Activated CD4-positive, alpha-beta memory T cell treated with anti-CD3 and anti-CD28 coated beads for 36 hours (primary cell): ENCODE measurements around the gene SRPK3. TPM values are rescaled to one million over a fixed set of nuclear protein-coding genes. Genes with fewer than 3 reads are reported as not detected.

ENCODE experiments used
- CTCF ChIA-PET: fragments of 350-600 bp; sonication (Branson Sonifier 250); formaldehyde crosslinking; loops from one replicate; lab custom pipeline; 2021; ENCODE audit warnings: antibody characterized with exemption, inconsistent platforms; lab: Charles Lee
- POLR2A ChIA-PET: fragments of 350-600 bp; sonication (Branson Sonifier 250); formaldehyde crosslinking; loops from one replicate; lab custom pipeline; 2021; ENCODE audit warnings: antibody characterized with exemption; lab: Charles Lee
- DNase-seq: peaks from one replicate; pipeline ENCODE4 v3.0.0-alpha.2; 2020
- H3K27ac Mint-ChIP-seq: one replicate; pipeline ENCODE4 v1.8.0; 2021; ENCODE audit warnings: mixed read lengths
- H3K27me3 Mint-ChIP-seq: one replicate; pipeline ENCODE4 v1.8.0; 2021; ENCODE audit warnings: mixed read lengths
- H3K36me3 Mint-ChIP-seq: one replicate; pipeline ENCODE4 v1.8.0; 2021; ENCODE audit warnings: mixed read lengths
- H3K4me1 Mint-ChIP-seq: one replicate; pipeline ENCODE4 v1.8.0; 2021; ENCODE audit warnings: low read depth, mixed read lengths
- H3K4me3 Mint-ChIP-seq: one replicate; pipeline ENCODE4 v1.8.0; 2021; ENCODE audit warnings: mild to moderate bottlenecking, mixed read lengths
- H3K9me3 Mint-ChIP-seq: one replicate; pipeline ENCODE4 v1.8.0; 2021; ENCODE audit warnings: mixed read lengths
- intact Hi-C: fragments of 100-400 bp; cut with micrococcal nuclease; formaldehyde crosslinking; loops from one replicate; pipeline ENCODE4 v1.15.1; 2023
- total RNA-seq, 2 experiments: library from RNA; stranded (reverse); gene quantifications; one replicate each; pipeline ENCODE4 v1.2.3, GENCODE V29; 2021

Gene SRPK3
- total RNA-seq, 2 experiments from 2014 or later, result not detected

DNA sequence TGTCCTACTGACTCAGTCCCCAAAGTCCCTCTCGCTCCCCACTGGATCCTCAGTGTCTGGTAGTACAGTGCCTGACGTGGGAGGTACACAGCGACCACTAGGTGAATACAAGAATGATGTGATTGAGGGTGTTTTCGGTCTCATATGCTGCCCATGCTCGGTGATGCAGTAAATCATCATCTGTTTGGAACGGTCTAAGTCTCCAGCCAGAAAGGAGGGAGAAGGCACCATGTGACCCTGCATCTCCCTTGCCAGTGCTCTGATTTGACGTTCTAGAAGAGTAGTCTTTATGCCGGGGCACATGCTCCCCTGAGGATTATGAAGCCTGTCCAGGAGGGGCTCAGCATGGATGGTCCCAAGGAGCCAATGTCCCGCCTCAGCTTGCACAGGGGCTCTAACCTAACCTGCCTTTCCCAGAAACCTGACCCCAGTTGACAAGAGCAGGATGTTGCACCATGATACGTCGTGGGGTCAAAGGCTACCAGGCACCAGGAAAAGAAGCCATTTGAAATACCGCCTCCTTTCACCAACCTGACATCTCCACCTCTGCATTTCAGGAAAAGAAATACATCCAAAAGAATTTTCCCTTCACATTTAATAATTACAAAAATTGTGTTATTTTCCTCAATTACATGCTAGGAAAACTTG, 30.6 kb upstream of the SRPK3 start:
- Mint-ChIP-seq H3K27ac (no peak overlapping the region), H3K9me3 (no peaks in the 10 kb centered on the region), H3K4me1 (no peaks in the 10 kb centered on the region), H3K36me3 (no peaks in the 10 kb centered on the region), H3K27me3 (no peaks in the 10 kb centered on the region), H3K4me3 (no peak overlapping the region)
- intact Hi-C loops, result no loop called here
- POLR2A ChIA-PET, result no interaction called here
- no peak for DNase-seq
- CTCF ChIA-PET, result no interaction called here

DNA sequence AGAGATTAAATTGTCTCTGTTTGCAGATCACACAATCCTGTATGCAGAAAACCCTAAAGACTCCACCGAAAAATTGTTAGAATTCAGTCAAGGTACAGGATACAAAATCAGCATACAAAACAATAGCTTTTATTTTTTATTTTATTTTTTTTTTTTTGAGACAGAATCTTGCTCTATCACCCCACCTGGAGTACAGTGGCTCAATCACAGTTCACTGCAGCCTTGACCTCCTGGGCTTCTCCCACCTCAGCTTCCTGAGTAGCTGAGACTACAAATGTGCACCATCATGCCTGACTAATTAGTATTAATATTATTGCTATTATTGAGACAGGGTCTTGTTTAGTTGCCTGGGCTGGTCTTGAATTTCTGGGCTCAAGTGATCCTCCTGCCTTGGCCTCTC, 25.7 kb upstream of the SRPK3 start:
- CTCF ChIA-PET, result no interaction called here
- Mint-ChIP-seq H3K4me1 (no peaks in the 10 kb centered on the region), H3K27me3 (no peaks in the 10 kb centered on the region), H3K9me3 (no peaks in the 10 kb centered on the region), H3K36me3 (no peaks in the 10 kb centered on the region), H3K4me3 (no peak overlapping the region), H3K27ac (no peak overlapping the region)
- intact Hi-C loops, result no loop called here
- no peak for DNase-seq
- POLR2A ChIA-PET, result interaction anchor here (0.6 kb wide), 1 partner anchor 190 kb away, joined by 3 read pairs; no protein-coding TSS in a partner anchor

DNA sequence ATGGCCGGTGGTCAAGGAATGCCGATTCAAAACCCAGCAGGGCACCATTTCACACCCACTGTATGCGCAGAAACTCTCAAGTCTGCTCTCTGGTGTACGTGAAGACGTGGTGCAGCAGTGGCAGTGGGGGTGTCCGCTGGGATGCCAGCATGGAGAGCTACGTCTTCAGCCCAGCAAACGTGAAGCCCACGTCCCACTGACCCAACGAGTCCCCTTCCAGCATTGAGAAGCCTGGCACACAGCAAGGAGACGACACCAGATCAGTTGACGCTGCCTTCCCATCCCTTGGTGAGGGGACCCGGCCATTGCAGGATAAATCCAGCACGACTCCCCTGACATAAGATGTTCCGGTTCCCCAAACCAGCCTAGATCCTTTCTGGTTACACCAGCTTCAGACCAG, 19.0 kb upstream of the SRPK3 start:
- H3K9me3 Mint-ChIP-seq, result no peaks in the 10 kb centered on the region
- DNase-seq, result no peak
- no peaks in the 10 kb centered on the region for H3K36me3 Mint-ChIP-seq
- intact Hi-C loops, result no loop called here
- CTCF ChIA-PET, result no interaction called here
- POLR2A ChIA-PET, result no interaction called here
- H3K4me1 Mint-ChIP-seq, result peaks cover 9% of the 10 kb centered on the region
- no peak overlapping the region for H3K4me3 Mint-ChIP-seq
- H3K27me3 Mint-ChIP-seq, result no peaks in the 10 kb centered on the region
- H3K27ac Mint-ChIP-seq, result no peak overlapping the region

DNA sequence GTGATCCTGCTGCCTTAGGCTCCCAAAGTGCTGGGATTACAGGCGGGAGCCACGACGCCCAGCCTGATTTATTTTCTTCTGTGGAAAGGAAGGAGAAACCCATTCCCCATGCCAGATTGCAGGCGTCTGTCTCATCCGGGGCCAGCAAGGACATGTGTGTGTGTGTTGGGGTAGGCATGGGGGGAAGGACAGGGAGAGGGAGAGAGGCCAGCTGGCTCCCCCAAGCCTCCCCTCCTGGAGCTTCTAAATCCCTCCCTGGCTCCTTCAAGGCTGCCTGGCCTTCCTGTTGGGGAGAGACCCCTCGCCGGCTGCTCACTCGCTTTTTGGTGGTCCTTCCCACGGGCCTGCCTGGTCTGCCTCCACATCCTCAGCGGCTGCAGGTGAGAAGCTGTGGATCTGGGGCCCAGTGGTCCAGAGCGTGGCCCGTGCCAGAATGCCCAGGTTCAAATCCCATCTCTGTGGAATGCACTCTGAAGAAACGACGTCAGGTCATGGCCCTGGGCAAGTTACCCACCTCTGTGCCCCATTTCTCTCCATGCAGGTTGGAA, 18.1 kb upstream of the SRPK3 start:
- H3K4me3 Mint-ChIP-seq, result no peak overlapping the region
- no peak overlapping the region for H3K27ac Mint-ChIP-seq
- H3K27me3 Mint-ChIP-seq, result no peaks in the 10 kb centered on the region
- no peaks in the 10 kb centered on the region for H3K36me3 Mint-ChIP-seq
- DNase-seq, result no peak
- peaks cover 9% of the 10 kb centered on the region for H3K4me1 Mint-ChIP-seq
- ChIA-PET POLR2A (no interaction called here), CTCF (interaction anchor here (1.0 to 2.1 kb wide), 5 partner anchors 27 to 191 kb away, joined by 3 to 24 read pairs (median 3); partner anchors contain the start of genes IDH3G and SSR4)
- no peaks in the 10 kb centered on the region for H3K9me3 Mint-ChIP-seq
- intact Hi-C loops, result no loop called here

DNA sequence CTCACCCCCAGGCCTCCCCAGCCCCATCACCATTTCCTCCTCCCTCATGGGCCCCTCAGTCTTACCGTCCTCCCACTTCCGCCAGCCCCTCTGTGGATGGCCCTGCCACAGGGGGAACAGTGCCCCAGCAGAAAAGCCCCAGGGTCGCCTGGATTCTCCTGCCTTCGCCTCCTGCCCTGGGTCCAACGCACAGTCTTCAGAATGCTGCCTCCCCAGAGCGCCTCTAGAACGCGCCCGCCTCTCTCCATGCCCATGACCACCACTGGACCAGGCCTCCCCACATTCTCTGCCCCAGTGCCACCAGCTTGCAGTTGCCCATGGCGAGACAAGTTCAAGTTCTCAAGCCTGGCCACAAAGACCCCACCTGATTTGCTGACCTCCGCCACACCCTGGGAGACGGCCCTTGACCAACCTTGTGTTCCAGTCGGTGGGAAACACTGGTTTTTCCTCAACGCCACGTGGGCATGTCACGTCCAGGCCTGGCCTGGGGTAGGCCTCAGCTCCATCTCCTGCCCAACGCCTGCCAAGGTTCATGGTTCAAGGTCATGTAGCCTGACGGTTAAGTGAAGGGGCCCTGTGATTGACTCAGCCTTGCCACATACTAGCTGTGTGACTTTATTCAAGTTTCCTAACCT, 17.4 kb upstream of the SRPK3 start:
- no peak overlapping the region for H3K27ac Mint-ChIP-seq

DNA sequence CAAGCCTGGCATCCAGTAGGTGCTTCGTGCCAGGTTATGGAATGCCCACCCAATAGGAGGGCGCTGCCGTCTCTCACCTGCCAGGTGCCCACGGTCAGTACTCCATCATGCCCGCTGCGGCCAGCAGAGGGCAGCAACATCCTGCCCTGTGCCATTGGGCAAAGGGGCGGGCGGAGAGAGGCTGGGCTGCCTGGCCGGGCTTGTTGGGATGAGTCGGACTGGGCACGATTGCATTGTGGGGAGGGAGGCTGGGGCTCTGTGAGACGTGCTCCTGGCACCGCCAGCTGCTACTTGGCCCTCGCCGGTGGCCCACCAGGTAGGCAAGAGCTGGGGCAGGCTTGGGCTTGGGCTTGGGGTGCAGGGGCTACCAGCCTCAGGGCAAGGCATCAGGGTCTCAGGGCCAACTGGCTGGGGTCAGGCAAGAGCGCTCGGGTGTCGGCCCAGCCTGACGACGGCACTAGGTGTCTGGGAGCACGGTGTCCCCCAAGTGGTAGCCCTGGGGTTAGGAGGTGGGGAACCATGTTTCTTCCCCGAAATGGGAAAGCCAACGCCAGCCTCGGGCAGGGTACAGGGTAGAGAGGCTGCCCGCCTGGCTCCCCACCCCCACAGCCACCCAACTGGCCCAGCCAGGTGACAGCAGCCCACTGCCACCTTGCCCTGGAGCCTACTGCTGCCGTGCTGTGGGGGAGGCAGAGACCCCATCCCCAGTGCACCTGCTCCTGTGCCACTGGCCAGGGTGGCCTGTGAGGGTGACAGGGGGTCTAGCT, 16.7 kb upstream of the SRPK3 start, which contains the start of gene PLXNB3:
TSS of gene PLXNB3 (plus strand) at position 261 of the 767 bp plus-strand sequence. CDS start 1,287 bp downstream, outside the sequence.
- H3K27me3 Mint-ChIP-seq, result no peaks in the 10 kb centered on the region
- intact Hi-C loops, result loop anchor here (1.0 kb wide), 2 partner anchors 120 to 183 kb away; no protein-coding TSS in a partner anchor
- CTCF ChIA-PET, result interaction anchor here (0.7 to 2.1 kb wide), 6 partner anchors 125 to 302 kb away, joined by 3 to 24 read pairs (median 4); no protein-coding TSS in a partner anchor
- no peaks in the 10 kb centered on the region for H3K9me3 Mint-ChIP-seq
- POLR2A ChIA-PET, result no interaction called here
- no peaks in the 10 kb centered on the region for H3K36me3 Mint-ChIP-seq
- H3K27ac Mint-ChIP-seq, result no peak within 1 kb of the TSS
- peaks cover 9% of the 10 kb centered on the region for H3K4me1 Mint-ChIP-seq
- H3K4me3 Mint-ChIP-seq, result no peak within 1 kb of the TSS
- DNase-seq, result peak; percentile 84

More for the DNA sequence above, 17.4 kb upstream of the SRPK3 start:
- no peak for DNase-seq
- intact Hi-C loops, result no loop called here
- no peaks in the 10 kb centered on the region for H3K9me3 Mint-ChIP-seq
- ChIA-PET CTCF (interaction anchor here (1.0 to 2.1 kb wide), 7 partner anchors 28 to 303 kb away, joined by 3 to 24 read pairs (median 3); partner anchors contain the start of genes IDH3G and SSR4), POLR2A (no interaction called here)
- H3K27me3 Mint-ChIP-seq, result no peaks in the 10 kb centered on the region
- no peak overlapping the region for H3K4me3 Mint-ChIP-seq
- no peaks in the 10 kb centered on the region for H3K36me3 Mint-ChIP-seq
- peaks cover 9% of the 10 kb centered on the region for H3K4me1 Mint-ChIP-seq

DNA sequence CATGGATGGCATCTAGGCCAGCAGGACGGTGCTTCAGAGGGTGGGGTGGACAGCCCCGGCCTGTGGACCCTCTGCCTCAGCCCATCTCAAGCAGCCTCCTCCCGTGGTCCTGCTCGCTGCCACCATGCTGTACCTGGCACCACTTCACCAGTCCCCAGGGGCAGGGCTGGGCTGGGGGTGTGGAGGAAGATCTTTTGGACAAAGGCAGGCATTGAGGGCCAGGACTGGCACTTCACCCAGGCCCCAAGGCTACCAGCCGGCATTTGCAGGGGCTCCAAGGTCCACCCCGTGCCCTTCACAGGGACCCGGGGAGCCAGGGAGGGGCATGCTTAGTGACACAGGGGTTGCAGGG, 16.1 kb upstream of the SRPK3 start:
- Mint-ChIP-seq H3K36me3 (no peaks in the 10 kb centered on the region), H3K4me1 (peaks cover 9% of the 10 kb centered on the region), H3K9me3 (no peaks in the 10 kb centered on the region), H3K27ac (no peak overlapping the region), H3K27me3 (no peaks in the 10 kb centered on the region), H3K4me3 (no peak overlapping the region)
- POLR2A ChIA-PET, result interaction anchor here (1.4 kb wide), 1 partner anchor 182 kb away, joined by 3 read pairs; no protein-coding TSS in a partner anchor
- no peak for DNase-seq
- CTCF ChIA-PET, result interaction anchor here (0.7 to 2.1 kb wide), 3 partner anchors 160 to 203 kb away, joined by 3 to 24 read pairs (median 6); no protein-coding TSS in a partner anchor
- intact Hi-C loops, result loop anchor here (1.0 kb wide), 2 partner anchors 120 to 183 kb away; no protein-coding TSS in a partner anchor

DNA sequence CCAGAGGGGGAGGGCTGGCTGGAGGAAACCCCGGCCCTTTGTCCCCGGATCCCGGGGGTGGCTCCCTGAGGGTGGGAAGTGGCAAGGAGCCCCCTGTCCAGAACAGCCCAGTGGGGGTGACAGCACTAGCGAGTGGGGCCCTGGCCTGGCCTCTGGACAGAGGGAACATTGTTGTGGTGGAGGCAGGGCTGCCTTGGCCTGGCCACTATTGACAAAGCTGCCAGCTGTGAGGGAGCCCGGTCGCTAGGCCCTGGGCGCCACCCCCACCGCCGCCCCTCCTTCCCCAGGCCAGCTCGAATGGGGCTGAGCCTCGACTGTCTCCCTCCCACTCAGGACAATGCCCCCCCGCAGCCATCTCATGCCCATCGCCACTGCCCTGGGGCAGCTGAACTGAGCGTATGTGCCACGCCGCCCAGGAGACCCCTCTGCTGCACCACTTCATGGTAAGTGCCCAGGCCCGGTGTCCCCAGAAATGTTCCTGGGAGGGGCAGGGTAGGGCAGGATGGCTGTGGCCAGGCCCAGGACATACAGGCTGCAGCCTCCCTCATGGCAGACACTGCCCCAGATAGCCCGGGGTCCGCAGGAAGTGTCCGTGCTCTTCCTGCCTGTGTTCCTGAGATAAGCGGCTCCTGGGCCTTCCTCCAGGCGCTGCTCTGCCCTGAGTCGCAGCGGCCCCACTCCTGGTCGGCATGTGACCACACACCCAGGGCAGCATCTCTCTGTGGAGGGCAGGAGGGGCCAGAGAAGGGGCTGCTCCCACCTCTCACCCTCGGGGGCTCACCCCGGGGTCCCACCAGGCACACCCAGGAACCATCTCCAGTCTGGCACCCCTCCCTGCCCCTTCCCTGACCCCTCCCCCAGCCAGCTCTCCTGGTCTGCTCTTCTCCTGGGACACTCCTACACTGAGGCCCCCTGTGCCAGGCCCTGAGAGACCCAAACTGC, 15.4 kb upstream of the SRPK3 start:
- CTCF ChIA-PET, result interaction anchor here (0.5 to 1.1 kb wide), 2 partner anchors 29 to 160 kb away, joined by 3 to 6 read pairs; partner anchors contain the start of genes IDH3G and SSR4
- Mint-ChIP-seq H3K4me3 (no peak overlapping the region), H3K9me3 (no peaks in the 10 kb centered on the region), H3K27me3 (no peaks in the 10 kb centered on the region), H3K36me3 (no peaks in the 10 kb centered on the region), H3K4me1 (peaks cover 9% of the 10 kb centered on the region), H3K27ac (no peak overlapping the region)
- POLR2A ChIA-PET, result interaction anchor here (1.4 kb wide), 1 partner anchor 181 kb away, joined by 3 read pairs; no protein-coding TSS in a partner anchor
- no peak for DNase-seq
- intact Hi-C loops, result no loop called here

DNA sequence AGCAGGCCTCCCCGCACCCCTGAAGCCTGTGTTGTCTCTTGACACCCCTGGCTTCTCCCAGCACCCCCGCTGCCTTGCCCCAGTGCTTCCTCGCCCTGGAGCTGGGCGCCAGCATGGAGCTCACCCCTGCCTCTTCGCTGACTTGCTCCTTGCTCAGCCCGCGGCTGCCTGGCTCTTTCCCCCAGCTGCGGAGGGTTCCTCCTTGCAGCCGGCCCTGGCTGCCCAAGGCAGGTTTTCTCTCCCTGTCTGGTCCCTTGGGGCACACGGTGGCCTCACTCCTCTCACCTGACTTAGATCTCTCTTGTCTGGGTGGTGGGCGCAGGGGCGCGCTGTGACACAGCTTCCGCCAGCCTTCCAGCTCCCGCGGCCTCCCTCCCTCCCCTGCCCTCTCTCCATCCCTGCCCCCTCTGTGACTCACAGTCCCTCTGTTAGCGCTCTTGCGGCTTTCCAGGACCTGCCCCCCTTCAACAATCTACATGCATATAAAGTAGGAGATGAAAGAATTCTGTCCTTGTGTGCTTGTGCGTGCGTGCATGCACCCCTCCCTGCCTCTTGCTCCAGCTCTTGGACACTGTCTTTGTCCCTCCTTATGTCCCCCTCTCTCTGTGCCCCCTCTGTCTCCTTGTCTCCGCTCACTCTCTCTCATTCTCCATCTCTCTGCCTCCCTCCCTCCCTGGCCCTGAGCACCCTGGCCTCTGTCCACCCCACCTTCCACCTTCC, 14.6 kb upstream of the SRPK3 start:
- peaks cover 9% of the 10 kb centered on the region for H3K4me1 Mint-ChIP-seq
- intact Hi-C loops, result no loop called here
- H3K4me3 Mint-ChIP-seq, result no peak overlapping the region
- H3K27me3 Mint-ChIP-seq, result no peaks in the 10 kb centered on the region
- no peaks in the 10 kb centered on the region for H3K9me3 Mint-ChIP-seq
- DNase-seq, result peak; percentile 44
- ChIA-PET POLR2A (interaction anchor here (1.4 kb wide), 1 partner anchor 181 kb away, joined by 3 read pairs; no protein-coding TSS in a partner anchor), CTCF (interaction anchor here (0.5 to 0.7 kb wide), 2 partner anchors 28 to 180 kb away, joined by 3 read pairs; partner anchors contain the start of genes IDH3G and SSR4)
- H3K27ac Mint-ChIP-seq, result no peak overlapping the region
- H3K36me3 Mint-ChIP-seq, result no peaks in the 10 kb centered on the region

DNA sequence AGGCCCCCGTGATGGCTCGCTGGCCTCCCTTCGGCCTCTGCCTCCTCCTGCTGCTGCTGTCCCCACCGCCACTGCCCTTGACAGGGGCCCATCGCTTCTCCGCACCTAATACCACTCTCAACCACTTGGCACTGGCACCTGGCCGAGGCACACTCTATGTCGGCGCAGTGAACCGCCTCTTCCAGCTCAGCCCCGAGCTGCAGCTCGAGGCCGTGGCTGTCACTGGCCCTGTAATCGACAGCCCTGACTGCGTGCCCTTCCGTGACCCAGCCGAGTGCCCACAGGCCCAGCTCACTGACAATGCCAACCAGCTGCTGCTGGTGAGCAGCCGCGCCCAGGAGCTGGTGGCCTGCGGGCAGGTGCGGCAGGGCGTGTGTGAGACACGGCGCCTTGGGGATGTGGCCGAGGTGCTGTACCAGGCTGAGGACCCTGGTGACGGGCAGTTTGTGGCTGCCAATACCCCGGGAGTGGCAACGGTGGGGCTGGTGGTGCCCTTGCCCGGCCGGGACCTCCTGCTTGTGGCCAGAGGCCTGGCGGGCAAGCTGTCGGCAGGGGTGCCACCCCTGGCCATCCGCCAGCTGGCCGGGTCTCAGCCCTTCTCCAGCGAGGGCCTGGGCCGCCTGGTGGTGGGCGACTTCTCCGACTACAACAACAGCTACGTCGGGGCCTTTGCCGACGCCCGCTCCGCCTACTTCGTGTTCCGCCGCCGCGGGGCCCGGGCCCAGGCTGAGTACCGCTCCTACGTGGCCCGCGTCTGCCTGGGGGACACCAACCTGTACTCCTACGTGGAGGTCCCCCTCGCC, 13.8 kb upstream of the SRPK3 start:
- no peak for DNase-seq
- Mint-ChIP-seq H3K27ac (no peak overlapping the region), H3K4me1 (peaks cover 9% of the 10 kb centered on the region), H3K36me3 (no peaks in the 10 kb centered on the region), H3K4me3 (no peak overlapping the region), H3K9me3 (no peaks in the 10 kb centered on the region), H3K27me3 (no peaks in the 10 kb centered on the region)
- CTCF ChIA-PET, result interaction anchor here (0.7 kb wide), 1 partner anchor 180 kb away, joined by 3 read pairs; no protein-coding TSS in a partner anchor
- intact Hi-C loops, result no loop called here
- POLR2A ChIA-PET, result no interaction called here
